DND-41 (cell line): ENCODE data around the gene ZNF615.
"Not testable (repeated sequence)": the region's sequence is repeated elsewhere in the genome, so short reads cannot be mapped to it uniquely, and the experiment has no call there.

Experiments
- CTCF ChIP-seq: IDR thresholded peaks from 2 replicates; pipeline ENCODE4 v1.5.1; 2012; ENCODE audit warnings: borderline replicate concordance, low read length, moderate library complexity, mild to moderate bottlenecking; ENCODE audit not compliant: poor library complexity, severe bottlenecking; ENCODE audit errors: extremely low read depth
- EZH2 ChIP-seq: IDR thresholded peaks from 3 replicates; pipeline ENCODE4 v1.6.1; 2012; ENCODE audit warnings: borderline replicate concordance, low read depth, mild to moderate bottlenecking, moderate library complexity, low read length, inconsistent platforms; ENCODE audit not compliant: severe bottlenecking

GRCh38 chr19:51957846-51958245, 50.2 kb downstream of the ZNF615 start:
- TF ChIP-seq CTCF, EZH2: not testable (repeated sequence)
